Fibroblast of skin of left biceps (primary cell): Measurements from ENCODE around the gene EYA2.
"Not testable (repeated sequence)": the region's sequence is repeated elsewhere in the genome, so short reads cannot be mapped to it uniquely, and the experiment has no call there.

ENCODE experiments used
- DNase-seq, 2 experiments: peaks; one replicate each; pipeline ENCODE4 v3.0.0-alpha.2; 2013; ENCODE audit warnings: low read depth in 2 of 2

Gene EYA2

DNA sequence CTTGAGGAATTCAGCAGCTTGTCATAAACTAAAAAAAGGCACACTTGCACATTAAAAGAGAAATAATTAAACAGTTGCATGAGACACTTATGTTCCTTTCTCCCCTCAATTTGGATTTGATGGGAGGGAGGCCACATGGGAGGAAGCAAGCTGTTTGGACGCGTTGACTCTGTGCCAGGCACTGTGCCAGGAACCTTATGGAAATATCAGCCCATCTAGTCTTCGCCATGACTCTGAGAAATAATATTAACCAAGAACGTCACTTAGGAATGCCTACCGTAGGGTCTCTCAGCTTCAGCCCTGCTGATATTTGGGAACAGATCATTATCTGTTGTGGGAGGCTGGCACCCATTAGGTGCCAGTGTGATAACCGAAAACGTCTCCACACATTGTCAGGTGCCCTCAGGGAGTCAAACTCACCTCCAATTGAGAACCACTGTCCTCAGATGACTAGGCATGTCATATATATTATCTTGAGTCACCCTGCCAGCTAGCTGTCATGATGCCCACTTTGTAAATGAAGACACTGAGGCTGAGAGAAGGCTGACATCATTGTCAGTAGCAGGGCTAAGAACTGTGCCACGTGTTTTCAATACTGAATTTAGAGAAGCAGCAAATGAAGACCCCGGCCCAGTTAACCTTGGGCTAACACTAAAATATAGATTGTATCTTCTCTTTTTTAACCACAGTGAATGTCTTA is 36.1 kb downstream of the EYA2 start:
- no peak for DNase-seq

DNA sequence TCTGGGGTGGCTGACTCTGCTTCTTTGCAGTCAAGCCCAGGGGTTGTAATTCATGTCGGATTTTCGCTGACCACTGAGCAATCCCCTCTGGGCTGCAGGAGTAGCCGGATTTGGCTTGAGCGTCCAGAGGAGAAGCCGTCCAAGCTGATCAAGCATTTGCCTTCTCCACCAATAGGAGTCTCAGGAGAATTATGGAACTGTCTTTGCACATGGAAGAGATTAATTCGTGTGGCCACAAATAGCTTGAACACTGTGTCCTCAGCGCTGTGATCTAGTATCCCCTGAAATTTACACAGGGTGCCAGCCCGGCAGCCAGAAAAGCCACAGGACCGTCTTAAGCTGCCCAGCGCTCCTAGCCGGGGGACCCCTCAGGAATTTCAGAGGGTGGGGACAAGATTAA is 37.1 kb downstream of the EYA2 start:
- DNase-seq, result no peak

DNA sequence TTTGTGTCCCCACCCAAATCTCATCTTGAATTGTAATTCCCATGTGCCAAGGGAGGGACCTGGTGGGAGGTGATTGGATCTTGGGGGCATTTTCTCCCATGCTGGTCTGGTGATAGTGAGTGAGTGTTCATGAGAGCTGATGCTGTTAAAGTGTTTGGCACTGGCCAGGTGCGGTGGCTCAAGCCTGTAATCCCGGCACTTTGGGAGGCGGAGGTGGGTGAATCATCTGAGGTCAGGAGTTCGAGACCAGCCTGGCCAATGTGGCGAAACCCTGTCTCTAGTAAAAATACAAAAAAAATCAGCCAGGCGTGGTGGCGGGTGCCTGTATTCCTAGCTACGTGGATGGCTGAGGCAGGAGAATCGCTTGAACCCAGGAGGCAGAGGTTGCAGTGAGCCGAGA is 37.8 kb downstream of the EYA2 start:
- not testable (repeated sequence) for DNase-seq

DNA sequence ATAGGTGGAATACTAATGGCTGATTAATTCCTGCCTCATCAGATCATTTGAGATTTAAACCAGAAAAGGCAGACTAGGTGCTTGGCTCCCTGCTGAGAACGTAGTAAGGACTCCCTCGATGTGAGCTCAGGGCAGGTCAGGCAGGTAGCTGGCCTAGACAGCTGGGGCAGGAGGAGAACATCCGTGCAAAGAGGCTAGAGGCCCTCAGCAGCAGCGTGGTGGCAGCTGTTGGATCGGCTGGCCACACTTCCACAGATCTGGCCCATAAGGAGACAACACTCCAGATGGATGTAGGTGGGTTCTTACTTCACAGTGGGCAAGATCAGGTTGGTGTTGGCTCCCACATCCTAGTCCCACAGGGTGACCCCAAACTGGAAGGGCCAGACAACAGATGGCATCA is 38.5 kb downstream of the EYA2 start:
- DNase-seq, result no peak

- DNase-seq, result no peak
Measured at GRCh38 chr20:46934746-46935287, 40.2 kb downstream of the EYA2 start.

DNA sequence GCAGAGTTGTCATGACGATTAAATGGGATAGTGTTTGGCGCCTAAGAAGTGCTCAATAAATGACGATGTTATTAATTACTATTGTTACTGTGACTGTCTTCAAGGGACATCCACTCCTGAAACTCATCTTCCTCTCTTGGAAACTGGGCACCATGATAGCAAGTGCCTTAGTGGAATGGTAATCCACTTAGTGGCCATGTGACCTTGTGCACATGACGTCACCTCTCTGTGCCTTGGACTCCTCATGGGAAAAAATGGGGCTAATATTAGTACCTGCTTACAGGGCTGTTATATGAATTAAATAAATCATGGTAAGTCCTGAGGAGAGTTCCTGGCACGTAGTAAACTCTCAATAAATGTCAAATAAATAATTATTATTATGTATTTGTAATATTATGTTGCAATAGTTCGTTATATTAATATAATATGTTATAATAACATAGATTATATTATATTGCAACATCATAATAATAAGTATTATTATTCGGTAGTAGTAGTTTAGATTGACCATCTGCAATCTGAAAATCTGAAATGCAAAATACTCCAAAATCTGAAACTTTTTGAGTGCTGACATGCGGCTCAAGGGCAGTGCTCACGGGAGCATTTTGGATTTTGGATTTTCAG is 40.9 kb downstream of the EYA2 start:
- DNase-seq, result no peak

DNA sequence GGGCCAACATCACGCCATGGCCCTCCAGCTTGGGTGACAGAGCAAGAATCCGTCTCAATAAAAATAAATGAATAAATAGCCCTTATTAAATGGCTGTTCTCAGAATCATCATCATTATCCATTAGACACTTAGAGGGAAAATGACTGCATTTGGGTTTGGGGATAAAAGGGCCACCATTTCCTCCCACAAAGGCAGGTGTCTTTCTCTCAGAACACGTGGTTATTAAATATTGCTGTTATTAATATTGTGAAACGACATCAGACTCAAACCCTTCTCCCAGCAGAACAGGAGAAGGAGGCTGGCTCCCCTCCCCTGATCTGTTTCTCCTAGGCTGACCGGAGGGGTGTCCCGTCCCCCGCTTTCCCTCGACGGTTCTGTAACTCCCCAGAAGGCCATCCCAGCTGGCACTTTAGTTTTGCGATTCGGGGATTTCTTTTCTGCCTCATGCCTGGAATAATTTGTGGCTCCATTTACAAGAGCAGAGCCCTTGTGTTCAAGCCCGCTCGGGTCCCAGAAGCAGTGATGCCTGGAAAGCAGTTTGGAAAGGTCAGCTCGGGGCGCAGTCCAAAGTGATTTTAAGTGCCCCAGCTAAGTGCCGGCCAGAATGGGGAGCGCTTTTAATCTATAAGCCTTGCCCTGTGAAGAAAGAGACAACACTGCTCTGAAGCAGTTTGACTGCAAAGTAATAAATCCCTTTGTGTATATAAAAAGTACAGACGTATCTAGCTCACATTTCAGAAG is 41.9 kb downstream of the EYA2 start:
- DNase-seq, result no peak

DNA sequence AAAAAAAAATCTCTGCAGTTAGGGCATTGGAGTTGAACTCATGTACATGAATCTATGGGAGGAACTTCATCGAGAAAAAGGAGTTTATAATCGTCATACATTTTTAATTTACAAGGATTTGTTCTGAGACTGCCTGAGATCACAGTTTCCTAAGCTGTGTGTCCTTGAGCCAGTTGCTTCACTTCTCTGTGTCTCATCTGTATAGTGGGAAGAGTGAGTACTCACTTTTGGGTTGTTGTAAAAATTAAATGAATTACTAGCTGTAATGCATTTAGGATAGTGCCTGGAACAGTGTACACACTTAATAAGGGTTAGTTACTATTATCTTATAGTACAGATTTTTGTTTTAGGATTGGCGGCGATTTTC is 42.5 kb downstream of the EYA2 start:
- DNase-seq, result no peak

DNA sequence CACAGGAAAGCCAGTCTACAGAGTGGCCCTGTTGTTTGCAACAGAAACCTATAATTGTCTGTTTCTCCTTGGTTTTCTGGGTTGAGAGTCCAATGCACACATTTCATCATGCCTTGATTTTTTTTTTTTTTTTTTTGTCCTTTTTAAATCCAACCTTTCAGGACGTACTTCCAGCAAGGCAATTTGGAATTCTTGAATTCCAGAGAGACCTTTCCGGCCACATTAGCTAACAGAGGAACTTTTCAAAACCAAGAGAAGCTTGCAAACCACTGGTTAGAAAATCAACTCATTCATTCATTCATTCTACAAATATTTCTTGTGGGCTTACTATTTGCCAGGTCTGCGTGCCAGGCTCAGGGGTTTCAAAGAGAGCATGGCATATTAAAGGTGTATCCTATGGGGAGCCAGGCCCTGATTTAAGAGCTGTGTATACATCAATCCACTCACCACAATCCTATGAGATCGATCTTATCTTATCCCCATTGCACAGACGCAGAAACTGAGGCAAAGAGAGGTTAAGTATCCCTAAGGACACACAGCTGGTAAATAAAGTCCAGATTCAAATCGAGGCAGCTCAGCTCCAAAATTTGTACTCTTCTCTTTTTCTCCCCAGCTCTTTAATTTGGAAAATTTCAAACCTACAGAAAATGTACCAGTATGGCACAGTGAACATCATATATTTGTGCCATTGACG is 43.0 kb downstream of the EYA2 start:
- no peak for DNase-seq

GRCh38 chr20:46938434-46938833 is 43.8 kb downstream of the EYA2 start:
- no peak for DNase-seq

DNA sequence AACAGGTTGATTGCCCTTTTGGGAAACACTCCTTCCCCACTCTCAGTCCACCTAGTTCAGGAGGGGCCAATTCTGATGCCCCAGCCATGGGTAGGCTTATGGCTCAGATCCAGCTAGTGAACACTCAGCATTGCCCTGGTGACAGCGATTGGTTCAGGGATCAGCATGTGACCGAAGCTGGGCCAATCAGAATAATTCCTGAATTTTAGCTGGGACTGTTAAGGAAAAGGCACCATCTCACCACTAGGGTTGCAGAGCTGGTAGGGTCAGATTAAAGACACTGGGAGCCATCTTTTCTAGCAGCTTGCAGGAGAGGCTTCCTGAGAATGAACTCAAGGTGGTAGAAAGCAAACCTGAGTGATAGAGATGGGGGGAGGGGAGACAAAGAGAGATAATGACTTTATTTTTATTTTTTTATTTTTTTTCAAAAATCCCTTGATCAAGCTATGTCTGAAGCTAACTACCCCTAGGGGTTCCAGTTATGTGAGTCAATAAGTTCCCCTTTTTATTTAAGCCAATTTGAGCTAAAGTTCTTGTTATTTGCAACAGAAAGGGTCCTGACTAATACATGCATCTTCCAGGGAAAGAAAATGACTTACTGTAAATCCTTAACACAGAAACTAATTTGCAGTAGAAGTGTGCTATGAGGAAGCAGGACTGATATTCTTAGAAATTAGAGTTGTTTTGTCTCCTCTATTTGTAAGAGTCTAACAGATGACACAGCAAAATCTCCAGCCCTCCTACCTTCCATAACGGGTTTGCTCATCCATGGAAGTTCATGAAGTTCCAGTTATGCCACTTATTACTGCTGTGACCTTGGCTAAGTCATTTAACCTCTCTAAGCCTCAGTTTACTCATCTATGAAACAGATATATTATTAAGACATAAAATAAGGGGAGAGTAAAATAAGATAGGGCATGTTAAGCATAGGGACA is 44.7 kb downstream of the EYA2 start:
- DNase-seq, result no peak

DNA sequence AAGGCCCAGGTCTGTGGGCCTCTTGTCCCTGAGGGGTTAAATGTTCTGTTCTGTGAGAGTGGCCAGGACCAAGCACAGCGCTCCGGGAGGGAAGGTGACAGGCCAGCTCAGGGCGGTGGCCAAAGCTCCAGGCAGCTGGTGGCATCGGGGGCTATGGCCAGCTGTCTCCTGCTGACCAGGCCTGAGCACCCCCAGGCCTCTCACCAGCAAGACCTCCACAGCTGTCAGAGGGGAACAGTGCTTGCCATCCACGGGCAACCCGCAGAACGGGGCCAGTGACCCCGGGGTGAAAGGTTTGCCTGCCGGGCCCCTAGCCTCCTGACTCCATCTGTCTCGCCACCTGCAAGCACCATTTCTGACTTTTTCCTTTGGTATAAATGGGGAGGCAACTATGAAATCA is 46.0 kb downstream of the EYA2 start:
- no peak for DNase-seq

- DNase-seq, result no peak
Measured at GRCh38 chr20:46941404-46941803, 46.8 kb downstream of the EYA2 start.

GRCh38 chr20:46943861-46944591 is 49.4 kb downstream of the EYA2 start:
- DNase-seq, result no peak

DNA sequence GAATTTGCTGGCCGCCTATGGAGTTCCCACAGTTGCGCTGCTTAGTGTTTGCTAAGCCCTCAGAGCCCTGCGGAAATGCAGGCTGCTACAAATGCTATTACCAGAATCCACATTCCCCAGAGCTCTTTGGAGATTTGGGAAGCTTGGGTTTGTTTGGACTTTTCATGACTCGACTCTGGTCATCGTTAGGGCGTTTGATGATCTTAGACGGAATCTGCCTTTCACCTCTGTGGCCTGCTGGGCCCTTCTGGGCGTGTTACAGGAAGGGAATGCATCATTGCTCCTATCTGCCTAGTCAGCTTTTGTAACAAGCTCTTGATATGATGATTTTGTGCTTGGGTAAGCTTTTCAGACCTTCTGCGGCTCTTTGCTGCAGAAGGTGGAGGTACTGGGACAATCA is 50.8 kb downstream of the EYA2 start:
- no peak for DNase-seq

GRCh38 chr20:46946181-46946624 is 51.6 kb downstream of the EYA2 start:
- DNase-seq, result no peak

GRCh38 chr20:46946796-46947195 is 52.2 kb downstream of the EYA2 start:
- no peak for DNase-seq

- no peak for DNase-seq
Measured at GRCh38 chr20:46948081-46948480, 53.4 kb downstream of the EYA2 start.

DNA sequence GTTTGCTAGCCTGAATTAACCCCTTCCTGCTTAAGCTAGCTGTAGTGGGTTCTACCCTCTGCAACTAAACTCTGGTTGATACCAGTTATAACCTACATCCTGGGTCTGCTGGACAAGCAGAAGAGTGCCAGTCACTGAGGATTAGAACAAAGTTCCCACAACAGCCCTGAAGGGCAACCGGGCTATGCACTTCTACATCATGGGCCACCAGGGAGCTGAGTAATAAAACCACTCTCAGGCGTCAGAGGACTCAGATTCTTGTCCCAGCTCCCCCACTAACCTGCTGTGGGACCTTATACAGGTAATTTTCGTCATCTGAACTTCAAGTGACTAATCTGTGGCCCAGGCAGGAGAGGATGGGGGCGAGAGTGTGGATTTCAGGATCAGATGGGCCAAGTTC is 56.8 kb downstream of the EYA2 start:
- DNase-seq, result no peak

GRCh38 chr20:46951840-46952497 is 57.3 kb downstream of the EYA2 start:
- peak in 1 of 2 experiments; percentile 19 for DNase-seq
